ENCODE data around the gene SRRD.

SRRD gene

DNA sequence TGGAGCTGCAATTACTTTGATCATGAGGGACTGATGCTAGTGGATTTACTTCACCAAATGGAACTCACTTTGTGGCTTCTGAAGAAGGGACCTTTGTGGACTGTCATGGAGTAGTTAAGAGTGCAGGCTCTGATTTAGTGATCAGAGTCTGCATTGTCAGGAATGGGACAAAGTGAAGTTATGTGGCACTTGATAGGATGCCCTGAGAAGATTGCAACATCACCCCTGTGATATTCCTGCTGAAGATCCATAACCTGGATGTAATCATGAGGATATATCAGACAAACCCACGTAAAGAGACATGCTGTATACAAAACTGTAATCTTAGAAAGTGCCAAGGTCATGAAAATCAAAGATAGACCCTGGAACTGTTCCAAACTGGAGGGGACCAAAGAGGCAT lies 30.2 kb downstream of the SRRD start:
- Histone ChIP-seq H3K27me3 (ENCODE audit: insufficient read depth, insufficient read length) (no peaks in the 10 kb centered on the region), H3K4me1 (ENCODE audit: insufficient read depth, insufficient read length) (peaks cover 2% of the 10 kb centered on the region), H3K36me3 (ENCODE audit: insufficient read depth, insufficient read length, low read length) (peaks cover 13% of the 10 kb centered on the region), H3K4me3 (ENCODE audit: insufficient read length, low read depth) (no peak overlapping the region), H3K9me3 (ENCODE audit: insufficient read depth, low read length) (no peaks in the 10 kb centered on the region), H3K9ac (ENCODE audit: insufficient read length, low read depth) (no peak overlapping the region)
- DNase-seq (ENCODE audit: low read depth, low spot score): no peak
- TF ChIP-seq ZNF274 (IDR thresholded peaks at IDR 0.05; ENCODE audit: low read depth, low read length): no peak
- no peak for TF ChIP-seq YY1 (IDR thresholded peaks at IDR 0.05; ENCODE audit: insufficient read depth, insufficient read length)
- TF ChIP-seq SUZ12 (IDR thresholded peaks at IDR 0.05; ENCODE audit: extremely low read depth, insufficient read depth, insufficient read length): no peak

DNA sequence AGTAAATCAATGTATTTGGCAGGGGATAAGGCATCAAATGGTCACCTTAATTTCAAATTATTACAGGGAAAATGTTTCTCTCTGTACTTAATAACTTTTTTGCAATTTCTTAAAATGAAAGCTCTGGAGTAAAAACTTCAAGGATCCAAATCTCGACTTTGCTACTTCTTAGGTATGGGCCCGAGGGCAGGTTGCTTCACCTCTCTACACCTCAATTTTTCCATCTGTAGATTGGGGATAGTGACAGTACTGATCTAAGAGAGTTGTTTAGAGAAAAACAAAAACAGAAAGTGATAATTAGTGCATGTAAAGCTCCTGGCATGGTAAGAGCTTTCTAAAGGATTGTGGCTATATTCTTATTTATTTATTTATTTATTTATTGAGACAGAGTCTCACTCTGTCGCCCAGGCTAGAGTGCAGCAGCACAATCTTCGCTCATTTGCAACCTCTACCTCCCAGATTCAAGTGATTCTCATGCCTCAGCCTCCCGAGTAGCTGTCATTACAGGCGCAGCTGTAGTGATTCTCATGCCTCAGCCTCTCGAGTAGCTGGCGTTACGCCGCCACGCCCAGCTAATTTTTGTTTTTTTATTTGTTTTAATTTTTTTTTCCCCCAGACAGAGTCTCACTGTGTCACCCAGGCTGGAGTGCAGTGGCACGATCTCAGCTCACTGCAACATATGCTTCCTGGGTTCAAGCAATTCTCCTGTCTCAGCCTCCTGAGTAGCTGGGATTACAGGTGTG lies 30.9 kb downstream of the SRRD start:
- Histone ChIP-seq H3K4me1 (ENCODE audit: insufficient read depth, insufficient read length) (peaks cover 2% of the 10 kb centered on the region), H3K27me3 (ENCODE audit: insufficient read depth, insufficient read length) (no peaks in the 10 kb centered on the region), H3K36me3 (ENCODE audit: insufficient read depth, insufficient read length, low read length) (peaks cover 6% of the 10 kb centered on the region), H3K9me3 (ENCODE audit: insufficient read depth, low read length) (no peaks in the 10 kb centered on the region), H3K9ac (ENCODE audit: insufficient read length, low read depth) (no peak overlapping the region), H3K4me3 (ENCODE audit: insufficient read length, low read depth) (no peak overlapping the region)
- TF ChIP-seq SUZ12 (IDR thresholded peaks at IDR 0.05; ENCODE audit: extremely low read depth, insufficient read depth, insufficient read length): no peak
- TF ChIP-seq ZNF274 (IDR thresholded peaks at IDR 0.05; ENCODE audit: low read depth, low read length): no peak
- no peak for TF ChIP-seq YY1 (IDR thresholded peaks at IDR 0.05; ENCODE audit: insufficient read depth, insufficient read length)
- no peak for DNase-seq (ENCODE audit: low read depth, low spot score)

DNA sequence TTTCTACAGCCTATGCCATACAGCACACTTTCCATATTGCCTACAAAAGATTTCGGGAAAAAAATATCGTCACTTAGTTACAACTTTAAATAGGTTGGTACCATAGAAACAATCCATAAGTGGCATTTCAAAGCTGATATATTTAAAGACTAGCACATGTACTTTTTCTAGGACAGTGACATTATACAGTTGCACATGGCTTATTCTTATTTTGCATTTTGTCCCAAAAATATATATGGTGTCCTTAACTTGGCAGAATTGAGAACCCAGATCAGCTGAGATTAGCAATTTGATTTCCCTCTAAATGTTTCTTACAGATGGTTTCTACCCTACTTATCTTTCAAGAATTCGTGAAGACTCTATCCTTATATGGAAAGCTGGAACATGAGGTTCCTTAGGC lies 32.3 kb downstream of the SRRD start:
- Histone ChIP-seq H3K9me3 (ENCODE audit: insufficient read depth, low read length) (no peaks in the 10 kb centered on the region), H3K4me1 (ENCODE audit: insufficient read depth, insufficient read length) (peaks cover 2% of the 10 kb centered on the region), H3K27me3 (ENCODE audit: insufficient read depth, insufficient read length) (no peaks in the 10 kb centered on the region), H3K9ac (ENCODE audit: insufficient read length, low read depth) (no peak overlapping the region), H3K4me3 (ENCODE audit: insufficient read length, low read depth) (no peak overlapping the region), H3K36me3 (ENCODE audit: insufficient read depth, insufficient read length, low read length) (no peaks in the 10 kb centered on the region)
- no peak for DNase-seq (ENCODE audit: low read depth, low spot score)
- TF ChIP-seq ZNF274 (IDR thresholded peaks at IDR 0.05; ENCODE audit: low read depth, low read length): no peak
- TF ChIP-seq SUZ12 (IDR thresholded peaks at IDR 0.05; ENCODE audit: extremely low read depth, insufficient read depth, insufficient read length): no peak
- TF ChIP-seq YY1 (IDR thresholded peaks at IDR 0.05; ENCODE audit: insufficient read depth, insufficient read length): no peak

DNA sequence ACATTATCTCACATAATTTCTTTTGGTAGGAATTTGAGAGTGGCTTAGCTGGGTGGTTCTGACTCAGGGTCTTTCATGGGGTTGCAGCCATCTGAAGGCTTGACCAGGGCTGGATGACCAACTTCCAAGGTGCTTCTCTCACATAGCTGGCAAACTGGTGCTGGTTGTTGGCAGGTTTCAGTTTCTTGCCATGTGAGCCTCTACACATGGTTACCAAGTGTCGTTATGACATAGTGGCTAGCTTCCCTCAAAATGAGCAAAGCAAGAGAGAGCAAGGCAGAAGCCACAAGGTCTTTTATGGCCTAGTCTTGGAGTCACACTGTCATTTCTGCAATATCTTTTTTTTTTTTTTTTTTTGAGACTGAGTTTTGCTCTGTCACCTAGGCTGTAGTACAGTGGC lies 32.8 kb downstream of the SRRD start:
- Histone ChIP-seq H3K4me3 (ENCODE audit: insufficient read length, low read depth) (no peak overlapping the region), H3K36me3 (ENCODE audit: insufficient read depth, insufficient read length, low read length) (no peaks in the 10 kb centered on the region), H3K27me3 (ENCODE audit: insufficient read depth, insufficient read length) (no peaks in the 10 kb centered on the region), H3K9ac (ENCODE audit: insufficient read length, low read depth) (no peak overlapping the region), H3K9me3 (ENCODE audit: insufficient read depth, low read length) (no peaks in the 10 kb centered on the region), H3K4me1 (ENCODE audit: insufficient read depth, insufficient read length) (peaks cover 2% of the 10 kb centered on the region)
- no peak for DNase-seq (ENCODE audit: low read depth, low spot score)
- TF ChIP-seq ZNF274 (IDR thresholded peaks at IDR 0.05; ENCODE audit: low read depth, low read length): no peak

DNA sequence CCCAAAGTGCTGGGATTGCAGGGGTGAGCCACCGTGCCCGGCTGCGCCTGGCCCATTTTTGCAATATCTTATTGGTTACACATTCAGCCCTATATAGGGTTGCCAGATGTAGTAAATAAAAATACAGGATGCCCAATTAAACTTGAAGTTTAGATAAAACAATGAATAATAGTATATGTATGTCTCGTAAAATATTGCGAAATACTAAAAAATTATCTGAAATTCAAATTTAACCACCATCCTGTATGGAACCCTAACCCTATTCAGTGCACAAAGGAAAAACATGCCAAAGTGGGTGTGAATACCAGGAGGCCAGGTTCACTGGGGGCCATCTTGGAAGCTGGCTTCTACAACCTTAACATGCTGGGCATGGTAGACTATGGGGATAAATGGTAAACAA lies 33.8 kb downstream of the SRRD start:
- H3K4me3 ChIP-seq (ENCODE audit: insufficient read length, low read depth): no peak overlapping the region
- H3K4me1 ChIP-seq (ENCODE audit: insufficient read depth, insufficient read length): peaks cover 2% of the 10 kb centered on the region
- TF ChIP-seq ZNF274 (IDR thresholded peaks at IDR 0.05; ENCODE audit: low read depth, low read length) (no peak), SUZ12 (IDR thresholded peaks at IDR 0.05; ENCODE audit: extremely low read depth, insufficient read depth, insufficient read length) (no peak), YY1 (IDR thresholded peaks at IDR 0.05; ENCODE audit: insufficient read depth, insufficient read length) (no peak)
- H3K9ac ChIP-seq (ENCODE audit: insufficient read length, low read depth): no peak overlapping the region
- H3K36me3 ChIP-seq (ENCODE audit: insufficient read depth, insufficient read length, low read length): no peaks in the 10 kb centered on the region
- DNase-seq (ENCODE audit: low read depth, low spot score): no peak
- H3K9me3 ChIP-seq (ENCODE audit: insufficient read depth, low read length): no peaks in the 10 kb centered on the region
- no peaks in the 10 kb centered on the region for H3K27me3 ChIP-seq (ENCODE audit: insufficient read depth, insufficient read length)

DNA sequence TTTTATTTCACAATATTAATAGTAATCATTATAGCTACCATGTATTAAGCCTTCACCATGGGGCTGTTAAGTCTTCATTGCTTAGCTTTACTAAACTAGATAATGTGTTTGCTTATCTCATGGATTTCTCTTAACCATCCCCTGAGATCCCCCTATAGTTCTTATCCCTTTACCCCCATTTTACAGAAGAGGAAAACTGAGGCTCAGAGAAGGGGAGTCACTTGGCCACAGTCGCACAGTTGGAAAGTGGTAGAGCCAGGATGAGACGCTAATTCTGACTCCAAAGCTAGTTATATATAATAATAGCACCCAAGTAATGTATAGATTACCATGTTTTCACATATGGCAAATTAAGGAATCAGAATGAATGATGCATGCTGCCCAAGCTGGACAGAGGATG lies 38.3 kb downstream of the SRRD start:
- Histone ChIP-seq H3K36me3 (ENCODE audit: insufficient read depth, insufficient read length, low read length) (peaks cover 19% of the 10 kb centered on the region), H3K27me3 (ENCODE audit: insufficient read depth, insufficient read length) (no peaks in the 10 kb centered on the region), H3K9me3 (ENCODE audit: insufficient read depth, low read length) (no peaks in the 10 kb centered on the region), H3K4me3 (ENCODE audit: insufficient read length, low read depth) (no peak overlapping the region), H3K4me1 (ENCODE audit: insufficient read depth, insufficient read length) (no peaks in the 10 kb centered on the region), H3K9ac (ENCODE audit: insufficient read length, low read depth) (no peak overlapping the region)
- no peak for TF ChIP-seq ZNF274 (IDR thresholded peaks at IDR 0.05; ENCODE audit: low read depth, low read length)
- no peak for TF ChIP-seq SUZ12 (IDR thresholded peaks at IDR 0.05; ENCODE audit: extremely low read depth, insufficient read depth, insufficient read length)
- TF ChIP-seq YY1 (IDR thresholded peaks at IDR 0.05; ENCODE audit: insufficient read depth, insufficient read length): no peak
- DNase-seq (ENCODE audit: low read depth, low spot score): no peak

DNA sequence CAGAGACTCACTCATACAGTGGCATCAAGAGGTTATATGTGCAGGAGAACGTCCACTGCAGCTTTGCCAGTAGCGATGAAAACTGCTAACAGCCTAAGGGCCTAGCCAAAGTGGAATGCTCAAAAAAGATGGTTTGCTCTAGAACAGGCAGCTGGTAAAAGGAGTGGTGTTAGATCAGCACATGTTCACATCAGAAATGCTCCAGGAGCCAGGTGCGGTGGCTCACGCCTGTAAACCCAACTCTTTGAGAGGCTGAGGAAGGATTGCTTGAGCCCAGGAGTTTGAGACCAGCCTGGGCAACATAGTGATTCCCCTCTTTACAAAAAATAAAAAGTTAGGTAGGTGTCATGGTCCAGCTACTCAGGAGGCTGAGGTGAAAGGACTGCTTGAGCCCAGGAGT lies 38.9 kb downstream of the SRRD start:
- no peaks in the 10 kb centered on the region for H3K9me3 ChIP-seq (ENCODE audit: insufficient read depth, low read length)
- TF ChIP-seq YY1 (IDR thresholded peaks at IDR 0.05; ENCODE audit: insufficient read depth, insufficient read length): no peak
- TF ChIP-seq ZNF274 (IDR thresholded peaks at IDR 0.05; ENCODE audit: low read depth, low read length): no peak
- no peak for TF ChIP-seq SUZ12 (IDR thresholded peaks at IDR 0.05; ENCODE audit: extremely low read depth, insufficient read depth, insufficient read length)
- DNase-seq (ENCODE audit: low read depth, low spot score): no peak
- H3K27me3 ChIP-seq (ENCODE audit: insufficient read depth, insufficient read length): no peaks in the 10 kb centered on the region
- H3K4me3 ChIP-seq (ENCODE audit: insufficient read length, low read depth): no peak overlapping the region
- H3K9ac ChIP-seq (ENCODE audit: insufficient read length, low read depth): no peak overlapping the region
- peaks cover 25% of the 10 kb centered on the region for H3K36me3 ChIP-seq (ENCODE audit: insufficient read depth, insufficient read length, low read length)
- no peaks in the 10 kb centered on the region for H3K4me1 ChIP-seq (ENCODE audit: insufficient read depth, insufficient read length)

All from NT2/D1 (cell line).